ENCODE measurements around the gene COL27A1. TPM values are rescaled to one million over a fixed set of nuclear protein-coding genes. Genes with fewer than 3 reads are reported as not detected.

COL27A1 gene
- total and polyA plus RNA-seq, 2 experiments from 2014 or later: 44.6 to 47.0 TPM

GRCh38 chr9:114338187-114338586 is 182.8 kb downstream of the COL27A1 start:
- H3K4me2 ChIP-seq: no peak overlapping the region
- H3K4me3 ChIP-seq: no peak overlapping the region
- H3K9me2 ChIP-seq (replicated peaks; ENCODE audit: insufficient read depth): no peaks in the 10 kb centered on the region
- DNase-seq (ENCODE audit: low spot score): no peak
- no peak overlapping the region for H3K27ac ChIP-seq
- TF ChIP-seq CTCF (IDR thresholded peaks at IDR 0.05; ENCODE audit: poor library complexity) (no peak), EZH2 (IDR thresholded peaks at IDR 0.05; ENCODE audit: borderline replicate concordance) (no peak), EZH2phosphoT487 (IDR thresholded peaks at IDR 0.05; ENCODE audit: low read depth, severe bottlenecking, unreplicated experiment) (no peak)
- no peaks in the 10 kb centered on the region for H3K79me2 ChIP-seq
- no peaks in the 10 kb centered on the region for H3K27me3 ChIP-seq
- H3K36me3 ChIP-seq (replicated peaks; ENCODE audit: insufficient read depth, low read depth): no peaks in the 10 kb centered on the region
- H3K9me3 ChIP-seq (ENCODE audit: low read depth): no peaks in the 10 kb centered on the region
- H2AFZ ChIP-seq: no peak overlapping the region
- H4K20me1 ChIP-seq (ENCODE audit: insufficient read depth, poor library complexity, severe bottlenecking): no peaks in the 10 kb centered on the region
- WGBS (ENCODE audit: low lambda C conversion rate, missing lambda C conversion rate): 91% methylated on average over 2 of the region's 2 CpGs
- H3K4me1 ChIP-seq (ENCODE audit: insufficient read depth): no peaks in the 10 kb centered on the region

- no peaks in the 10 kb centered on the region for H3K36me3 ChIP-seq (replicated peaks; ENCODE audit: insufficient read depth, low read depth)
- no peaks in the 10 kb centered on the region for H3K79me2 ChIP-seq
- no peak overlapping the region for H3K4me2 ChIP-seq
- H3K4me3 ChIP-seq: no peak overlapping the region
- no peaks in the 10 kb centered on the region for H3K9me3 ChIP-seq (ENCODE audit: low read depth)
- H3K4me1 ChIP-seq (ENCODE audit: insufficient read depth): no peaks in the 10 kb centered on the region
- WGBS (ENCODE audit: low lambda C conversion rate, missing lambda C conversion rate): 86% methylated on average over 16 of the region's 16 CpGs
- no peaks in the 10 kb centered on the region for H3K27me3 ChIP-seq
- DNase-seq (ENCODE audit: low spot score): peak; percentile 60
- H2AFZ ChIP-seq: no peak overlapping the region
- TF ChIP-seq EZH2phosphoT487 (IDR thresholded peaks at IDR 0.05; ENCODE audit: low read depth, severe bottlenecking, unreplicated experiment) (no peak), EZH2 (IDR thresholded peaks at IDR 0.05; ENCODE audit: borderline replicate concordance) (no peak), CTCF (IDR thresholded peaks at IDR 0.05; ENCODE audit: poor library complexity) (peak; percentile 60)
- H3K27ac ChIP-seq: no peak overlapping the region
- no peaks in the 10 kb centered on the region for H3K9me2 ChIP-seq (replicated peaks; ENCODE audit: insufficient read depth)
- no peaks in the 10 kb centered on the region for H4K20me1 ChIP-seq (ENCODE audit: insufficient read depth, poor library complexity, severe bottlenecking)
These were observed 184.0 kb downstream of the COL27A1 start for GRCh38 chr9:114339130-114339908.

GRCh38 chr9:114341152-114341830 is 186.0 kb downstream of the COL27A1 start:
- no peaks in the 10 kb centered on the region for H3K4me1 ChIP-seq (ENCODE audit: insufficient read depth)
- H3K79me2 ChIP-seq: no peaks in the 10 kb centered on the region
- no peaks in the 10 kb centered on the region for H3K27me3 ChIP-seq
- TF ChIP-seq EZH2 (IDR thresholded peaks at IDR 0.05; ENCODE audit: borderline replicate concordance) (no peak), EZH2phosphoT487 (IDR thresholded peaks at IDR 0.05; ENCODE audit: low read depth, severe bottlenecking, unreplicated experiment) (no peak), CTCF (IDR thresholded peaks at IDR 0.05; ENCODE audit: poor library complexity) (no peak)
- no peak overlapping the region for H2AFZ ChIP-seq
- no peak overlapping the region for H3K27ac ChIP-seq
- H3K4me3 ChIP-seq: no peak overlapping the region
- DNase-seq (ENCODE audit: low spot score): no peak
- WGBS (ENCODE audit: low lambda C conversion rate, missing lambda C conversion rate): 98% methylated on average over 12 of the region's 12 CpGs
- no peaks in the 10 kb centered on the region for H3K9me3 ChIP-seq (ENCODE audit: low read depth)
- H3K36me3 ChIP-seq (replicated peaks; ENCODE audit: insufficient read depth, low read depth): no peaks in the 10 kb centered on the region
- no peak overlapping the region for H3K4me2 ChIP-seq
- no peaks in the 10 kb centered on the region for H3K9me2 ChIP-seq (replicated peaks; ENCODE audit: insufficient read depth)
- H4K20me1 ChIP-seq (ENCODE audit: insufficient read depth, poor library complexity, severe bottlenecking): no peaks in the 10 kb centered on the region
